ENCODE measurements around the gene C19orf47. TPM values are rescaled to one million over a fixed set of nuclear protein-coding genes. Genes with fewer than 3 reads are reported as not detected.

C19orf47 gene
- total RNA-seq, 1 donor from 2014 or later = 10.6 TPM

- H3F3A ChIP-seq (ENCODE audit: low read depth) = no peaks in the 10 kb centered on the region
- DNase-seq (ENCODE audit: low spot score) = no peak
- H4K20me1 ChIP-seq (ENCODE audit: low read depth) = no peaks in the 10 kb centered on the region
- no peak for TF ChIP-seq EZH2phosphoT487 (IDR thresholded peaks at IDR 0.05)
- TF ChIP-seq, protein P1, sequence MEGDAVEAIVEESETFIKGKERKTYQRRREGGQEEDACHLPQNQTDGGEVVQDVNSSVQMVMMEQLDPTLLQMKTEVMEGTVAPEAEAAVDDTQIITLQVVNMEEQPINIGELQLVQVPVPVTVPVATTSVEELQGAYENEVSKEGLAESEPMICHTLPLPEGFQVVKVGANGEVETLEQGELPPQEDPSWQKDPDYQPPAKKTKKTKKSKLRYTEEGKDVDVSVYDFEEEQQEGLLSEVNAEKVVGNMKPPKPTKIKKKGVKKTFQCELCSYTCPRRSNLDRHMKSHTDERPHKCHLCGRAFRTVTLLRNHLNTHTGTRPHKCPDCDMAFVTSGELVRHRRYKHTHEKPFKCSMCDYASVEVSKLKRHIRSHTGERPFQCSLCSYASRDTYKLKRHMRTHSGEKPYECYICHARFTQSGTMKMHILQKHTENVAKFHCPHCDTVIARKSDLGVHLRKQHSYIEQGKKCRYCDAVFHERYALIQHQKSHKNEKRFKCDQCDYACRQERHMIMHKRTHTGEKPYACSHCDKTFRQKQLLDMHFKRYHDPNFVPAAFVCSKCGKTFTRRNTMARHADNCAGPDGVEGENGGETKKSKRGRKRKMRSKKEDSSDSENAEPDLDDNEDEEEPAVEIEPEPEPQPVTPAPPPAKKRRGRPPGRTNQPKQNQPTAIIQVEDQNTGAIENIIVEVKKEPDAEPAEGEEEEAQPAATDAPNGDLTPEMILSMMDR (IDR thresholded peaks at IDR 0.05) = no peak
- no peak for TF ChIP-seq EZH2 (IDR thresholded peaks at IDR 0.05)
- Mint-ChIP-seq H3K4me3 (no peak overlapping the region), H3K36me3 (no peaks in the 10 kb centered on the region), H3K27me3 (ENCODE audit: insufficient read depth, low read depth) (peaks cover 4% of the 10 kb centered on the region), H3K4me1 (peaks cover 3% of the 10 kb centered on the region), H3K9me3 (no peaks in the 10 kb centered on the region), H3K27ac (no peak overlapping the region)
- no peak overlapping the region for H3K9ac ChIP-seq
- H3K27me3 ChIP-seq = no peaks in the 10 kb centered on the region
- no peak overlapping the region for H3K4me3 ChIP-seq
- H3K36me3 ChIP-seq = no peaks in the 10 kb centered on the region
- H2AFZ ChIP-seq (replicated peaks) = no peak overlapping the region
- H3K27ac ChIP-seq = no peak overlapping the region
- no peaks in the 10 kb centered on the region for H3K79me2 ChIP-seq (ENCODE audit: low read depth)
- no peak overlapping the region for H3K4me2 ChIP-seq
- no peaks in the 10 kb centered on the region for H3K9me3 ChIP-seq (ENCODE audit: low read depth)
- H3K4me1 ChIP-seq = no peaks in the 10 kb centered on the region
Observed at GRCh38 chr19:40302224-40303011, 45.8 kb downstream of the C19orf47 start.

GRCh38 chr19:40300668-40301067 lies 47.5 kb downstream of the C19orf47 start:
- no peaks in the 10 kb centered on the region for H3K27me3 ChIP-seq
- no peak overlapping the region for H3K4me3 Mint-ChIP-seq
- H3K9me3 ChIP-seq (ENCODE audit: low read depth) = no peaks in the 10 kb centered on the region
- peaks cover 4% of the 10 kb centered on the region for H3K27me3 Mint-ChIP-seq (ENCODE audit: insufficient read depth, low read depth)
- H3K79me2 ChIP-seq (ENCODE audit: low read depth) = no peaks in the 10 kb centered on the region
- no peak overlapping the region for H3K4me3 ChIP-seq
- TF ChIP-seq EZH2phosphoT487 (IDR thresholded peaks at IDR 0.05) = no peak
- TF ChIP-seq EZH2 (IDR thresholded peaks at IDR 0.05) = no peak
- TF ChIP-seq, protein P1 (IDR thresholded peaks at IDR 0.05) = no peak
- H3K36me3 ChIP-seq = no peaks in the 10 kb centered on the region
- H4K20me1 ChIP-seq (ENCODE audit: low read depth) = no peaks in the 10 kb centered on the region
- no peak overlapping the region for H3K27ac ChIP-seq
- H3K9me3 Mint-ChIP-seq = no peaks in the 10 kb centered on the region
- no peaks in the 10 kb centered on the region for H3F3A ChIP-seq (ENCODE audit: low read depth)
- H3K9ac ChIP-seq = no peak overlapping the region
- H3K4me1 ChIP-seq = no peaks in the 10 kb centered on the region
- H3K4me2 ChIP-seq = no peak overlapping the region
- no peak overlapping the region for H3K27ac Mint-ChIP-seq
- H3K36me3 Mint-ChIP-seq = no peaks in the 10 kb centered on the region
- H2AFZ ChIP-seq (replicated peaks) = no peak overlapping the region
- DNase-seq (ENCODE audit: low spot score) = no peak
- H3K4me1 Mint-ChIP-seq = peaks cover 3% of the 10 kb centered on the region

- Mint-ChIP-seq H3K27ac (no peak overlapping the region), H3K36me3 (no peaks in the 10 kb centered on the region), H3K9me3 (no peaks in the 10 kb centered on the region), H3K4me3 (no peak overlapping the region), H3K27me3 (ENCODE audit: insufficient read depth, low read depth) (peaks cover 2% of the 10 kb centered on the region), H3K4me1 (peaks cover 3% of the 10 kb centered on the region)
- no peaks in the 10 kb centered on the region for H3K27me3 ChIP-seq
- no peak overlapping the region for H3K9ac ChIP-seq
- no peaks in the 10 kb centered on the region for H3K4me1 ChIP-seq
- H3K4me2 ChIP-seq = no peak overlapping the region
- no peak for DNase-seq (ENCODE audit: low spot score)
- H3K27ac ChIP-seq = no peak overlapping the region
- H3F3A ChIP-seq (ENCODE audit: low read depth) = no peaks in the 10 kb centered on the region
- no peak overlapping the region for H3K4me3 ChIP-seq
- no peaks in the 10 kb centered on the region for H3K9me3 ChIP-seq (ENCODE audit: low read depth)
- no peaks in the 10 kb centered on the region for H3K79me2 ChIP-seq (ENCODE audit: low read depth)
- no peak overlapping the region for H2AFZ ChIP-seq (replicated peaks)
- no peaks in the 10 kb centered on the region for H4K20me1 ChIP-seq (ENCODE audit: low read depth)
- no peak for TF ChIP-seq EZH2phosphoT487 (IDR thresholded peaks at IDR 0.05)
- TF ChIP-seq, protein P1 (IDR thresholded peaks at IDR 0.05) = no peak
- no peak for TF ChIP-seq EZH2 (IDR thresholded peaks at IDR 0.05)
- no peaks in the 10 kb centered on the region for H3K36me3 ChIP-seq
Observed at GRCh38 chr19:40298026-40298425, 50.2 kb downstream of the C19orf47 start.

All from neural progenitor cell (in vitro differentiated cells).